ENCODE results near the gene SPAG16. TPM values are rescaled to one million over a fixed set of nuclear protein-coding genes. Genes with fewer than 3 reads are reported as not detected.

SPAG16 gene
- total and polyA plus RNA-seq, 8 donors = 11.1 to 47.4 (median 42.3) TPM

- Histone ChIP-seq H3K4me3 (no peak overlapping the region), H3K9me3 (peaks cover 0 to 16% of the 10 kb centered on the region in 2 donors), H3K27me3 (no peaks in the 10 kb centered on the region), H3K4me1 (no peaks in the 10 kb centered on the region), H3K36me3 (no peaks in the 10 kb centered on the region), H3K27ac (no peak overlapping the region)
- DNase-seq (no peak), ATAC-seq (no peak)
- intact Hi-C loops (cut with DNase I) = no loop called here
- TF ChIP-seq, protein P1, sequence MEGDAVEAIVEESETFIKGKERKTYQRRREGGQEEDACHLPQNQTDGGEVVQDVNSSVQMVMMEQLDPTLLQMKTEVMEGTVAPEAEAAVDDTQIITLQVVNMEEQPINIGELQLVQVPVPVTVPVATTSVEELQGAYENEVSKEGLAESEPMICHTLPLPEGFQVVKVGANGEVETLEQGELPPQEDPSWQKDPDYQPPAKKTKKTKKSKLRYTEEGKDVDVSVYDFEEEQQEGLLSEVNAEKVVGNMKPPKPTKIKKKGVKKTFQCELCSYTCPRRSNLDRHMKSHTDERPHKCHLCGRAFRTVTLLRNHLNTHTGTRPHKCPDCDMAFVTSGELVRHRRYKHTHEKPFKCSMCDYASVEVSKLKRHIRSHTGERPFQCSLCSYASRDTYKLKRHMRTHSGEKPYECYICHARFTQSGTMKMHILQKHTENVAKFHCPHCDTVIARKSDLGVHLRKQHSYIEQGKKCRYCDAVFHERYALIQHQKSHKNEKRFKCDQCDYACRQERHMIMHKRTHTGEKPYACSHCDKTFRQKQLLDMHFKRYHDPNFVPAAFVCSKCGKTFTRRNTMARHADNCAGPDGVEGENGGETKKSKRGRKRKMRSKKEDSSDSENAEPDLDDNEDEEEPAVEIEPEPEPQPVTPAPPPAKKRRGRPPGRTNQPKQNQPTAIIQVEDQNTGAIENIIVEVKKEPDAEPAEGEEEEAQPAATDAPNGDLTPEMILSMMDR (IDR thresholded peaks at IDR 0.05) = no peak
These were observed 5.1 kb upstream of the SPAG16 start for GRCh38 chr2:213279116-213279620.

DNA sequence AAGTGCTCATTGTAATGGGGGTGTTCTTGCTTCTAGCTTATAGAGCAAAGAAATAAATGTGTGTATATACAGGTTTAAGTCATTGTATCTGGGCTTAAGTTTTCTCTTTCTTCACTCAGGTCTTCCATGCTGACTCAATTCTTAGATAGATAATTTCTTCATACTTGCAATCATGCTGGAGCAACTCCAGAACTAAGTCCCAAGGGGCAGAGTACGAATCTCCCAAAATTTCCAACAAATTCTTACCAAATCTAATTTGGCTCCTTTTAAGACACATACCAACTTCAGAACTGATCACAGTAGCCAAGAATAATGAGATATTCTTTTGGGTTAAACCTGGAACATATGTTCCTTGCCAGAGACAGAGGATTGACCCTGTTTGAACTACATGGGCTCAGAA lies 4.3 kb upstream of the SPAG16 start:
- Histone ChIP-seq H3K36me3 (no peaks in the 10 kb centered on the region), H3K27me3 (no peaks in the 10 kb centered on the region), H3K27ac (no peak overlapping the region), H3K4me3 (no peak overlapping the region), H3K4me1 (no peaks in the 10 kb centered on the region), H3K9me3 (peaks cover 0 to 16% of the 10 kb centered on the region in 2 donors)
- DNase-seq (no peak), ATAC-seq (no peak)
- intact Hi-C loops (cut with DNase I) = no loop called here
- TF ChIP-seq, protein P1 (IDR thresholded peaks at IDR 0.05) = no peak

DNA sequence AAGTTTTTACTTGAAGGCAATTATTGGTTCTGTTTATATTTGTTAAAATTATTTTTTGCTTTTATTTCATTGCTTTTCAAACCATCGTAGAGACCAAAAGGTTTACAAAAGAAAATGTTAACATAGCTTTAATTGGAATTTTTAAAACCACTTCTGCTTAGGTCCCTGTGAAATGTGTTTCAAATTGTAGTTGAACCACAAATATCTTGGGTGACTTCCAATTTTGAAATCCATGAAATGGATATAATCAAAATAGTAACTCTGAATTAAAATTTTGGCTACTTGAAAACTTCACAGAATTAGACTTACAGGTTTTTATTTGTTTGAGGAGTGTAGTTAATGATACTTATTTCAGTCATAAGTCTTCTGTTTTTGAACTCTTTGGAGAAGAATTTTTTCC lies 3.1 kb upstream of the SPAG16 start:
- intact Hi-C loops (cut with DNase I) = no loop called here
- Histone ChIP-seq H3K4me1 (peaks cover 0 to 5% of the 10 kb centered on the region in 2 donors), H3K27ac (no peak overlapping the region), H3K9me3 (peaks cover 0 to 16% of the 10 kb centered on the region in 2 donors), H3K36me3 (no peaks in the 10 kb centered on the region), H3K27me3 (no peaks in the 10 kb centered on the region), H3K4me3 (no peak overlapping the region)
- no peak for DNase-seq
- ATAC-seq = no peak
- TF ChIP-seq, protein P1 (IDR thresholded peaks at IDR 0.05) = no peak

DNA sequence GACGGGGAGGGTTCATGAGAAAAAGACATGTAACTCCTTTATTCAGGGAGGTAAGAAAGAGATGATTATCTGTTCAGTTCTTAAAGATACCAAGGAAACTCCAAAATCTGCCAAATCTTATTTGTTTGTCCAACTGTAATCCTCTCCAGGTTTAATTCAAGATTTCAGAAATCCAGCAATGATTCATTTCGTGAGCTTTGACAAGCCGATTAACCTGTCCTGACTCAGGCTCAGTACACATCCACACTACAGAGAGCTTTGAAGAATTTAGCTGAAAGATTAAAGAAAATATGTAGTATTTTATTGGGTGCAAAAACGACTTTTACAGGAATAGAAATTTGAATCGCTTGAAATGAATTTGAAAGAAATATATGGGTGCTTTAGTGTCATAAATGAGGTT lies 1.1 kb downstream of the SPAG16 start:
- Histone ChIP-seq H3K36me3 (no peaks in the 10 kb centered on the region), H3K27me3 (no peaks in the 10 kb centered on the region), H3K27ac (no peak overlapping the region), H3K4me3 (no peak overlapping the region), H3K4me1 (peaks cover 0 to 5% of the 10 kb centered on the region in 2 donors), H3K9me3 (no peaks in the 10 kb centered on the region)
- ATAC-seq (no peak), DNase-seq (no peak)
- intact Hi-C loops (cut with DNase I) = no loop called here
- TF ChIP-seq, protein P1 (IDR thresholded peaks at IDR 0.05) = no peak

- H3K4me1 ChIP-seq = peaks cover 0 to 5% of the 10 kb centered on the region in 2 donors
- intact Hi-C loops (cut with DNase I) = no loop called here
- no peaks in the 10 kb centered on the region for H3K36me3 ChIP-seq
- no peaks in the 10 kb centered on the region for H3K9me3 ChIP-seq
- no peak overlapping the region for H3K27ac ChIP-seq
- TF ChIP-seq, protein P1 (IDR thresholded peaks at IDR 0.05) = no peak
- ATAC-seq = no peak
- no peak for DNase-seq
- no peaks in the 10 kb centered on the region for H3K27me3 ChIP-seq
- H3K4me3 ChIP-seq = no peak overlapping the region
These were observed 1.9 kb downstream of the SPAG16 start for GRCh38 chr2:213286161-213286560.
